Activated CD4-positive, alpha-beta T cell treated with anti-CD3 and anti-CD28 coated beads, Interleukin-2, amount 50 U/mL, for 24 hours (primary cell): ENCODE measurements around the gene SLC29A1.
A peak's percentile ranks its signal among the peaks of the same experiment; 100 is the strongest.

Experiments used
- DNase-seq, 2 donors: peaks; one replicate each; pipeline ENCODE4 v3.0.0-alpha.2; 2020; ENCODE audit warnings: low read depth in 1 of 2, low spot score in 1 of 2

SLC29A1 gene

DNA sequence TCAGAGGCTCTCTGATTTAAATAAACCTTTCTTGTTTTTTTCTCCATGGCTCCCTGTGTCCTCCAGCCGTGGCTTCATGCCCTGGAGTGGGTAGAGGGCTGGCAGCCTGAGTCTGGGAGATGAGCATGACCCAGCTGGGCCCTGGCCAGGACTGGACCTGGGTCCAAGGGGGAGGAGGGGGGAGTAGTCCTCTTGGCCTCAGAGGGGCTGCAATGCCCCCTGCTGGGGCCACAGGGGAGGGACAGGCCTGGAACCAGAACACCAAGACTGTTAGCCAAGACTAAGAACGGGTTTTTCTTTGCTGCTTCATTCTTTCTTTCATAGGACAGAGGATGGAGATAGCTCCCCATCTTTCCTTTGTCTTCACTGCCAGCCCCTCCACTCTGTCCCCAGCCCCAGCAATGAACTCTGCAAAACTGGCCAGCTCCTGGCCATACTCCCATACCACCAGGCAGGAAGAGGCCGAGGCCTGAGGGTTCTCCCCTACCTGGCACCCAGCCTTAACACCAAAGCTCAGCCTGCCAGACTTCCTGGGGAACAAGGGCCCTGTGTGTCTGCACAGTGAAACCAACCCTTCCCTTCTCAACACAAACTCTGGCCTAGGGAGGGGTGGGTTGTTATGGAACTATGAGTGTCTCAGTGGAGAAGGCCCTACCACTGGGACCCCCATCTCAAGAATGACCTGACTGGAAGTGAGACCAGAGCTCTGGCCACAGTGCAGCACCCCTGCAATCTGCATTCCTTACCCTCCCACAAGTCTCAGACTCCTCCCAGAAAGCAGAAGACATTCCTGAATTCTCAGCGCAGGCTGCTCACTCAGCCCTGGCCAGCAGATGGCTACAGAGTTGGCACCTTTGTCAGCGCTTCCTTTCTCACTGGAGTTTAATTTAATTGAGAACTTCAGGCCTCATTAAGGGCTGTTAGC lies 11.0 kb downstream of the SLC29A1 start:
- no peak for DNase-seq

GRCh38 chr6:44235269-44235668 lies 11.9 kb downstream of the SLC29A1 start:
- DNase-seq: no peak

DNA sequence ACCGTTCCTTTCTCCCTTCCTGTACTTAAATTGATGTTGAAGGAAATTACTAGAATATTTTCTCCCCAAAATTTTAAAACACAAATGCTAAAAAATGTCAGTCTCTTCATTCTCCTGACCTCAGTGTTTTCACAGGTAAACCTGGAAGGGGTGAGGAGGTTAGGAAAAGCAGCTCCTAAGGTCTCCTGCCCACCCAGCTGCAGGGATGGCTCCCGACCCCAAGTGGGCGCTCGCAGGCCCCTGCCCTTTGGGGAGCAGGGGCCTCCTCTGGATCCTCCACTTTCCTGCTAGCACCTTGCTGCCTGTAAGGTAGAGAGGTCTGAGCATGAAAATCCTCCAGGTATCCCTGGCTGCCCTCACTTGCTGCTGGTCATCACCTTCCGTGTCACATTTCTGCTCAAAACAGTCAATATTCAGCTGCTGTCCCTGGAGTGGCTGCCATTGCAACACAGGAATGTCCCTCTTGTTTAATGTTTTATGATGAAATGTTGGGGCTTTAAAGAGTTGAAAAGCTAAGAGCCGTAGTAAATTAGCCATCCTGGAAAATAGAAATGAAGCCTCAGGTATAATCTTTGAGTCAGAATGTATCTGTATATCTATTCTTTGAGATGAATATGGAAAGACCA lies 12.6 kb downstream of the SLC29A1 start:
- DNase-seq: no peak

GRCh38 chr6:44237021-44237812 lies 13.8 kb downstream of the SLC29A1 start:
- DNase-seq: peak in 1 of 2 donors; percentile 57

- DNase-seq: peak; percentile 64 to 66
Observed at GRCh38 chr6:44237813-44238433, 14.5 kb downstream of the SLC29A1 start.

- no peak for DNase-seq
Observed at GRCh38 chr6:44238687-44239350, 15.4 kb downstream of the SLC29A1 start.

DNA sequence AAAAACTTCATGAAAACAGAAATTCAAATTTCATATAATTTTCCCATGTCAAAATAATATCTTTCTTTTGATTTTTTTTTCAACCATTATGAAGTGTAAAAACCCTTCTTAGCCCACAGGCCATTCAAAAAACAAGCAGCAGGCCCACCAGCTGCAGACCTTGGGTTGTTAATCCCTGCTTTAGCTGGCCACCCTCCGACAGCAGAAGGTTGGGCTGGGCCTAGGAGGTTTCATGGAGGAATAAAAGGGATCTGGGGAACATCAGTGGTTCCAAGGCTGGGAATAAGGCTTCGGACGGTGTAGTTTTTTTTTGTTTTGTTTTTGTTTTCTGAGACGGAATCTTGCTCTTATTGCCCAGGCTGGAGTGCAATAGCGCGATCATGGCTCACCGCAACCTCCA lies 19.9 kb downstream of the SLC29A1 start:
- no peak for DNase-seq

DNA sequence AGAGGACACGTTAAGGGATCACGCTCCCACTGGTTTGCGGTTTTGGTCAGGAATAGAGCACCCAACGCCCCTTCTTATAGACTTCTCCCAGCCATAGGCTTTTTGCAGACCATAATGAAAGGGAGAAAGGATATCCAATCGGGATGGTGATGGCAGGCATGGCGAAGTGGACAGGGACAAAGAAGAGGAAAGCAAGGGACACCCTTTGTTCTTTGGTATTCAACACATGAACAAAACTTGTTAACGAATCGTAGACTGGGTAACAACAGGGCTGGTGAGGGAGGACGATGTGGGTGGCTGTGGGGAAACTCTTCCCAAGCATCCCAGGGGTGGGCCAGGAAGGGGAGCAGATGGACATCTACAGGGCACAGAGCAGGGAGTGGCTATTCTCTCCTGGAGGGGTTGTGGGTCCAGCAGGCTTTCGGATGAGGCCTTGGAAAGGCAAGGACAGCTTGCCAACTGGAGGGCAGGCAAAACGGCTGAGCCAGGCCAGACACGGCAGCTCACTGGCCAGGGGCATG lies 22.1 kb downstream of the SLC29A1 start:
- no peak for DNase-seq

GRCh38 chr6:44245912-44246662 lies 22.7 kb downstream of the SLC29A1 start:
- DNase-seq: peak; percentile 74 to 77

GRCh38 chr6:44246663-44247337 lies 23.4 kb downstream of the SLC29A1 start, which contains the start of gene HSP90AB1:
TSS of gene HSP90AB1 (plus strand) at chr6:44247101. CDS start at chr6:44248630, 1,529 bp downstream.
- DNase-seq: peak; percentile 94 to 98

GRCh38 chr6:44247338-44248302 lies 24.2 kb downstream of the SLC29A1 start:
- peak; percentile 84 for DNase-seq

DNA sequence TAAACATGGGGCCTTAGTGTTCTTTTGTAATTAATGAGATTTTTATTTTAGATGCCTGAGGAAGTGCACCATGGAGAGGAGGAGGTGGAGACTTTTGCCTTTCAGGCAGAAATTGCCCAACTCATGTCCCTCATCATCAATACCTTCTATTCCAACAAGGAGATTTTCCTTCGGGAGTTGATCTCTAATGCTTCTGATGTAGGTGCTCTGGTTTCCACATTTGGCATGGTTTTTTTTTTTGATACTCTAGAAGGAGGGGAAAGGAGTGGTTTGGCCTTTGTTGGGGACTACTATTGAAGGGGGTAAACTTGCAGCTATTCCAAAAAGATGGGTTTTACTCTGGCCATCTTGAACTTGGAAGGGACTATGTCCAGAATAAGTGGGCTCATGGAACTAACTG lies 25.2 kb downstream of the SLC29A1 start:
- DNase-seq: no peak

DNA sequence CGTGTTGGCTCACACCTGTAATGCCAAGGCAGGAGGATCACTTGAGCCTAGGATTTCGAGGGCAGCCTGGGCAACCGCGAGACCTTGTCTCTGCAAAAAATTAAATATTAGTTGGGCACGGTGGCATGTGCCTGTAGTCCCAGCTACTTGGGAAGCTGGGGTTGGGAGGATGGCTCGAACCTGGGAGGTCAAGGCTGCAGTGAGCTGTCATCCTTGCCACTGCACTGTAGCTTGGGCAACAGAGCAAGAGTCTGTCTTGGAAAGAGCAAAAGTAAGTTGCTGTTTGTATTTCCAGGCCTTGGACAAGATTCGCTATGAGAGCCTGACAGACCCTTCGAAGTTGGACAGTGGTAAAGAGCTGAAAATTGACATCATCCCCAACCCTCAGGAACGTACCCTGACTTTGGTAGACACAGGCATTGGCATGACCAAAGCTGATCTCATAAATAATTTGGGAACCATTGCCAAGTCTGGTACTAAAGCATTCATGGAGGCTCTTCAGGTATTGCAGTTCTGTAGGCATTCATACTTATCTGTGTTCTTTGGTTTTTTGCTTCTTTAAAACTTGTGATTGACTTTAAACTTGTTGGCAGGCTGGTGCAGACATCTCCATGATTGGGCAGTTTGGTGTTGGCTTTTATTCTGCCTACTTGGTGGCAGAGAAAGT lies 25.8 kb downstream of the SLC29A1 start:
- DNase-seq: no peak

- no peak for DNase-seq
Observed at GRCh38 chr6:44250067-44250717, 26.8 kb downstream of the SLC29A1 start.

- no peak for DNase-seq
Observed at GRCh38 chr6:44250718-44251123, 27.3 kb downstream of the SLC29A1 start.

GRCh38 chr6:44251576-44252524 lies 28.5 kb downstream of the SLC29A1 start:
- no peak for DNase-seq
